Measurements from ENCODE around the gene PHTF2.
"Not testable (repeated sequence)": the region's sequence is repeated elsewhere in the genome, so short reads cannot be mapped to it uniquely, and the experiment has no call there.

PHTF2 gene

GRCh38 chr7:77830649-77831355, 32.2 kb downstream of the PHTF2 start:
- DNase-seq (ENCODE audit: low read depth), result no peak

- no peak for DNase-seq (ENCODE audit: low read depth)
Observed at GRCh38 chr7:77831481-77831880, 32.9 kb downstream of the PHTF2 start.

GRCh38 chr7:77831953-77832352, 33.4 kb downstream of the PHTF2 start:
- no peak for DNase-seq (ENCODE audit: low read depth)

- DNase-seq (ENCODE audit: low read depth), result no peak
Observed at GRCh38 chr7:77833136-77833535, 34.6 kb downstream of the PHTF2 start.

- DNase-seq (ENCODE audit: low read depth), result not testable (repeated sequence)
Observed at GRCh38 chr7:77836425-77836824, 37.9 kb downstream of the PHTF2 start.

- DNase-seq (ENCODE audit: low read depth), result no peak
Observed at GRCh38 chr7:77837275-77837674, 38.7 kb downstream of the PHTF2 start.

GRCh38 chr7:77837966-77838365, 39.4 kb downstream of the PHTF2 start:
- no peak for DNase-seq (ENCODE audit: low read depth)

GRCh38 chr7:77838929-77839491, 40.4 kb downstream of the PHTF2 start:
- no peak for DNase-seq (ENCODE audit: low read depth)

- DNase-seq (ENCODE audit: low read depth), result no peak
Observed at GRCh38 chr7:77839919-77840318, 41.3 kb downstream of the PHTF2 start.

GRCh38 chr7:77843194-77843593, 44.6 kb downstream of the PHTF2 start:
- no peak for DNase-seq (ENCODE audit: low read depth)

- no peak for DNase-seq (ENCODE audit: low read depth)
Observed at GRCh38 chr7:77846317-77847092, 47.9 kb downstream of the PHTF2 start.

- peak; percentile 33 for DNase-seq (ENCODE audit: low read depth)
Observed at GRCh38 chr7:77855371-77856083, 57.0 kb downstream of the PHTF2 start.

GRCh38 chr7:77858278-77858677, 59.7 kb downstream of the PHTF2 start:
- no peak for DNase-seq (ENCODE audit: low read depth)

- no peak for DNase-seq (ENCODE audit: low read depth)
Observed at GRCh38 chr7:77859343-77859742, 60.8 kb downstream of the PHTF2 start.

- no peak for DNase-seq (ENCODE audit: low read depth)
Observed at GRCh38 chr7:77862691-77863090, 64.1 kb downstream of the PHTF2 start.

GRCh38 chr7:77863860-77864259, 65.3 kb downstream of the PHTF2 start:
- no peak for DNase-seq (ENCODE audit: low read depth)

GRCh38 chr7:77866370-77866769, 67.8 kb downstream of the PHTF2 start:
- no peak for DNase-seq (ENCODE audit: low read depth)

GRCh38 chr7:77866786-77867536, 68.4 kb downstream of the PHTF2 start:
- DNase-seq (ENCODE audit: low read depth), result peak; percentile 6

GRCh38 chr7:77867537-77867865, 68.9 kb downstream of the PHTF2 start:
- DNase-seq (ENCODE audit: low read depth), result no peak

- not testable (repeated sequence) for DNase-seq (ENCODE audit: low read depth)
Observed at GRCh38 chr7:77872256-77872655, 73.7 kb downstream of the PHTF2 start.

- DNase-seq (ENCODE audit: low read depth), result not testable (repeated sequence)
Observed at GRCh38 chr7:77873416-77874327, 75.1 kb downstream of the PHTF2 start.

All from fibroblast of the conjunctiva (primary cell).